ENCODE data around the gene SCD5.

SCD5 gene

DNA sequence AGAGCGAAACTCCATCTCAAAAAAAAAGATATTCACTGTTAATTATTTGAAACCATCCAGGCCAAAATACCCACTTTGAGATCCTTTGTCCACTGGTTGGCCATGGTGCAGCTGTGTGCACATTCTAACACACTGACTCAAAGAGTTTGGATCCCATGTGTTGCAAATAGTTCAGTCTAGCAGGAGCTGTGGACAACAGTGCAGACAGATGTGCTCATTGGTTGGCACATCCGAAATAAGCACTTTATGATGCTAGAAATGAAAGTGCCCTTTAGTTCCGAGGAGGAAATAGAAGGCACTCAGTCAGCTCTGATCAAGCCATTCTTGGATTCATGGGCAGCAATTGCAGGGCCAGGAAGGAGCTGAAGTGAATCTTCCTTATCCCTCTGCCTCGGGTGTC, 173.8 kb downstream of the SCD5 start:
- DNase-seq, result no peak

DNA sequence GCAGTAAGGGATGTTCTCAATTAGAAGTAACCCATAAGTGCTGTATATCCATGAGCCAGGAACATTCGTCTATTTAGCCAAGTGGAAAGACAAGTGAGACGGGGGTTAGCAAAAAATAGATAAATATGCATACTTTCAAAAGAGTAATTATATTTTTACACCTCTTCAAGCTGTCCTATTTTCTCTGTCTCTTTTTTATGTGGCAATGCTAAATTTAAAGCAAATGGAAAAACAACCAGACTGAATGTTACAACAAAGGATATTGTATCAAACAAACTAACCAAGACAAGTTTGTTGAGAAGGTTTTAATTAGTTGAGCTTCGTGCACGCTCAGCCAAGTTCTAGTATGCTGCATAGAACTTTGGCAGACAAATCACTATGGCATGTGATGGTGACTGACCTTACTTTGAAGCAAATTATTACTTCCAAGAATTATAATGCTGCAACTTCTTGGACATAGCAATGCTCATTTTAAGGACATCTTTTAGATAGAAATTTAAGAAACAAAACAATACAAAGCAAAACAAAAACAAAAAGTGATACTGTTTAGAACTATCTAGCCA, 175.4 kb downstream of the SCD5 start:
- DNase-seq, result no peak

DNA sequence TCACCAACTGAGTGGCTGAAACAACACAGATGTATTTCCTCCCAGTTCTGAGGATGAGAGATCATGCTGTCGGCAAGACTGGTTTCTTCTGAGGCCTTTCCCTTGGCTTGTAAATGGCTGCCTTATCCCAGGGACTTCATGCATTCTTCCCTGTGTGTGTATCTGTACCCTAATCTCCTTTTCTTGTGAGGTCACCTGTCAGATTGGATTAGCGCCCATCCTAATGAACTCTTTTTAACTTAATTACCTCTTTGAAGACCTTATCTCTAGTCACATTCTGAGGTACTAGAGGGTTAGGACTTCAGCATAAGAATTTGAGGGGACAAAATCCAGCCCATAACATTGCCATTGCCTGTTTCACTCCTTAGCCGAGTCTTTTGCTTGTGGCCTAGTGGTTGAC, 177.3 kb downstream of the SCD5 start:
- peak; percentile 54 for DNase-seq

DNA sequence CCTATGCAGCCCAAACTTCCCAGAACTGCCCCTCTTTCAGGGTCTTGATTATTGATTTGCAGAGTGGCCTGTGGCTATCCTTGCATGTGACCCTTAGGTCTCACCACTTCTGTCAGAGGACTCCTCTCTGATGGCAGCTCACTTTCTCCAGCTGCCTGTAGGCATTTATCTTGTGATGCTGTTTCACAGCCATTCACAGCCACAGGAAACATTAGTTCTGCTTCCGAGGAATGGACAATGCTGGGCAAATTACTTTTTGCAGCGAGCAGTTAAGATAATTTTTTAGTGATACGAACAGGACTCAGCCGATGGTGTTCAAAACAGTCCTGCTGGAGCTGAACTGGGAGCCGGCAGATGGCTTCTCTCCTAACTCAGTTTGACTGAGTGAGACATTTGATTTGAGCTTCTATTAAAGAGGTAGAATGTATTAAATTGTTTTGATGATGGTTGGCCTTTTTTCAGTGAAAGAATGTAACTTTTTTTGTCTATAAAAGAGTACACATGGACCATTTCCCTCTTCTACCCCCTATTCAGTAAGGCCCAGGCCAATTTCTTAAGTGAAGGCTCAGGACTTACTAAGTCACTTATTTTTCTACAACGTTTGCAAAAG, 178.4 kb downstream of the SCD5 start:
- DNase-seq, result peak; percentile 39

DNA sequence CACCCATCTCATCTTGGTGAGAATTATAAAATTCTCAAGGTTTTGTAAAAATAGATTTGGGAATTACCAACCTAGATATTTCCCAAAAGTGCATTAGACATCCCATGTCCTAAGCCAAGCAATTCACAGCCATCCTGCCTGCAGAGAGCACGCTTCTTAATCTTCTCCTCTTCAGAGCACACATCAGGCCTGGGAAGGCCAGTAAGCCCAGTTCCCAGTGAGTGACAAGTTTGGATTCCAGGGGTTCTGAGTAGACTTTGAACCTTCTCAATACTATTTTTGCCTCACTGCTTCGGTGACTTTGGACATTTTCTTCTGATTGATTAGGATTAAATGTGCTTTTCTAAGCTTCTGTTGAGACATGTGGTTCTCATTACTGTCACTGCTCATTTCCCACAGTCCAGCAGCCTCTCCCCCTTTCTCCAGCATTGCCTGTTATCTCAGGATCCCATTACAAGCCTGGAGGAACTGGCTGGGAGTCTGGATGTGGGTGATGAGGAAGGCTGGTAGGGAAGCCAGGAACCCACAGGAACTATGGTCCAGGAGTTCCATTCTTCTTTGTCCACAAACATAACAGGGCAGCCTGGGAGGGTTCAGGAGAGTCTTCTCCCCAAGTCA, 180.4 kb downstream of the SCD5 start:
- DNase-seq, result peak; percentile 36

DNA sequence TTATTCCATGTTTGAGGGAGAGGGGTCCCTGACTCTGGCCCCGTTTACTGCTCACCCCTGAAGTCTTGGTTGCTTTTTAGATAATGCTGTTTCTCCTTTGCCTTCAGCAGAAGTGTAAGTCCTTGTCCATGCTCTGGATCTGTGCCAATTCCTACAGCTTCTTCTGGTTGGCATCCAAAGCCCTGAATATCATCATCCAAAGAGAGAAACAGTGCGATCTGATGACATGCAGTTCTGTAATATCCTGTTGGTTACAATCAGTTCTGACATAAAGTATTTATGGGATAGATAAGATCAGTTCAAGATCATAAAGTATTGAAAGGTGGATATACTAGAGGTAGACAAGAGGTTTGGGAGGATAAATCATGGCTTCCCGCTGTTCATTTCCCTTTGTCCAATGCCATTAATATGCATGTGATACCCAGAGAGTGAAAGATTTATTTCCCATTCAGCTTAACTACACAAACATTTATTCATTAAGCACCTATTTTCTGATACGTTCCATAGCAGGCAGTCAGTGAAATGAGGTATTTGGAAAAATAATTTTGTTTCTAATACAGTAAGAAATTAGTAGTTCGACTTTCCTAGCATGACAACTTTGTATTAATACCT, 183.7 kb downstream of the SCD5 start:
- DNase-seq, result no peak

DNA sequence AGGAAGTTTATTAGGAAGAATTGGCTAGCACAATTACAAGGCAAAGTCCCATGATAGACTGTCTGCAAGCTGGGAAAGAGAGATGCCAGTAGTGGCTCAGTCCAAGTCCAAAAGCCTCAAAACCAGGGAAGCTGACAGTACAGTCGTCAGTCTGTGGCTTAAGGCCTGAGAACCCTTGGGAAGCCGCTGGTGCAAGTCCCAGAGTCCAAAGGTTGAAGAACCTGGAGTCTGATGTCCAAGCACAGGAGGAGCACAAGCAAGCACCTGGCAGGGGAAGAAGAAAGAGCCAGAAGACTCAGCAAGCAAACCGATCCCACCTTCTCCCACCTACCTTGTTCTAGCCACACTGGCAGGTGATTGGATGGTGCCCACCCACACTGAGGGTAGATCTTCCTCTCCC, 185.5 kb downstream of the SCD5 start:
- no peak for DNase-seq

DNA sequence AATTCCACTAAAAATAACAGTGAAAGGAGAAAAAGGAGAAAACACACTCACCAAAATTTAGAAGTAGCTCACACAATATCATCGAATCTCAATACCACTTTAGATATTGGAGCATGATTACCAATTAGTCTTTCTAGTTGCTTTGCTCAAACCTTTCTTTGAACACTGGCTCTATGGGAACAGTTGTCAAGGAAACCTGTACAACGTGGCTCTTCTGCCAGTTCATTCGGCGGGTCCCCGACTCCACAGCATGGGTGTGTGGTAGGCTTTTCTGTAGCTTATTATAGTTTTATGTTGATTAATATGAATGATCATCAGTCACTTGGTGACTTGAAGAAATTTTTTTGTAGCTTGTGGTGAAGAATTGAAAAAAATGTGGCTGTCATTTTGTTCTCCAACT, 186.6 kb downstream of the SCD5 start:
- no peak for DNase-seq

DNA sequence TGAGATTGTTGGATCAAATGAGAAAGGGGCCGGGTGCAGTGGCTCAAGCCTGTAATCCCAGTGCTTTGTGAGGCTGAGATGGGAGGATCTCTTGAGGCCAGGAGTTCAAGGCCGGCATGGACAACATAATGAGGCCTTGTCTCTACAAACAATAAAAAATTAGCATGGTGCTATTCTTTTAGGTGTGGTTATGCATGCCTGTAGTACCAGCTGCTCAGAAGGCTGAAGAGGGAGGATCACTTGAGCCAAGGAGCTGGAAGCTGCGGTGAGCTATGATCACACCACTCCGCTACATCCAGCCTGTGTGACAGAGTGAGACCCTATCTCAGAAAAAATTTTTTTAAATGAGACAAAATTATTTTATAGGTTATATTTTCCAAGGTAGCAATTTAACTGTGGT, 187.1 kb downstream of the SCD5 start:
- no peak for DNase-seq

DNA sequence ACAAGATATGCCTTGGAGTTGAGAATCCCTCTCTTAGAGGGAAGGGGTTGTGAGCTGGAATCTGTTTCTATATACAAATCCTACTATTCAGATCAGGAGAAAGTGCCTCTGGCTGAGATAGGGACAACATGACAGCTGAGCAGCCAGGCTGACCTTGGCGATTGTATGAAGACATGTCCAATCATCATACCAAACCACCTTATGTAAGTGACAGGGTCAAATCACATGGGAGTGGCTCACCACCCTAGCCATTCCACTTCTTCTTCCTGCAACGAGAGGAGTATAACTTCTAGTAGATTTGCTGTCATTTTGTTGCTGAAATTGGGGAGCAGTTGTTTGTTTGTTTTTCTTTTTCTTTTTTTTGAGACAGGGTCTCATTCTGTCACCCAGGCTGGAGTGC, 188.6 kb downstream of the SCD5 start:
- no peak for DNase-seq

DNA sequence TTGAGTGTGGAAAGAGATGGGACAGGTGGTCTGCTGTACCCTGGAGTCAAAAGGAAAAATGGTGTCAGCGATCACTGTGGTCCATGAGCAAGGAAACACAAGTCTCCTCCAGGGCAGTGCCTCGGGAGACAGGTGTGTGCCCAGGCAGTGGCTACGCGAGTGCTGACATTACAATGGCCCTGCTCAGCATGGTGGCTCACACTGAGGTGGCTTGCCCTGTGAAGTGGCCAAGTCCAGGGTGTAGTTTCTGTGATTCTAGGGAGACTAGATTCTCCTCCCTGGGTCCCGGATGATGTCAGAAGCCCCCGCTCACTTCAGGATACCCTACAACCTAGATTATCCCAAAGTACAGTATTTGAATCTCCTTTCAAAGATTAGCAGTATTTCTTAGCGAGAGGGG, 192.0 kb downstream of the SCD5 start:
- no peak for DNase-seq

DNA sequence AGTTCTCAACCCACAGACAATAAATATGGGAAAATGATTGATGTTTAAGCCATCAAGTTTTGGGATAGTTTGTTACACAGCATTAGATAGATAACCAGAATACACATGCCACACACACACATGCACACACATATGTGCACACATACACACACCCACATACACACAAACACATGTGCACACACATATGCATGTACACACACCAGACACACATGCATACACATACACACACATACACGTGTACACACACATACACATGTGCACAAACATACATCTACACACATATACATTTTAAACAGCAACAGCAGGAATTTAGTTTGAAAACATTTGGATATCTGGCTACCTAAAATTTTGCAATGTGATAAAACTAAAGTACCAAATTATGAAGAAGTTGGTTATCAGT, 194.1 kb downstream of the SCD5 start:
- DNase-seq, result no peak

DNA sequence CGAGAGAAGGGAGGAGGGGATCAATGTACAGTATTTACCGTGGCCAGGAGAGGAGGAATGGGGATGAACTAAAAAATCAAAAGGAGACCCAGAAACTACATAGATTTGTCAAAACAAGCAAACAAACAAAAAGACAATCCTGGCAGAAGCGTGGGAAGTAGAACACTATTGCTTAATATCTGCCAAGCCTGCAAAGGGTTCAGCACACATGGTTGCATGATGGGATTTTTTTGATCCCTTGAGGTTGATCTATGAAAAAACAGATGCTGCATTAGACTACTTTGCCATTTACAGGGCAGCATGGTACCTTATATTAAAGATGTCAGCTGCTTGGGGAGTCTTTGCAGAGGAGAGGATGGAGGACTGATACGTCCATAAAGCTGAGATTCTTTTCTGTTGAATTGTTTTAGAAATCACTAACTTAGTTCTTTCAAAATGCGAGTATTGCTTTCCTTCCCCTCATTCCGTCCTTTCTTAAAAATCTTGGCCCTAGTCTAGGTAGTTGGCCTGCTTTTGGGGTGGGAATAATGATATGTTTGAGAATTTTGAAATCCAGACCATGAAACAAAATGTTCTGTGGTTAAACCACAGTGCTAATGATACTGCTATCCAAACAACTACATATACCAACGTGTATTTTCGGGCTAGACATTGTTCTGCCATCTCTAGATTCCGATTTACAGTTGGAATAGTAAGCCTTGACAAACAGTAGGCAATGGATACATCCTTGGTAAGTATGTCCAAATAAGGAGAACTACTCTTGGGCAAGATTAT, 197.2 kb downstream of the SCD5 start:
- DNase-seq, result no peak

DNA sequence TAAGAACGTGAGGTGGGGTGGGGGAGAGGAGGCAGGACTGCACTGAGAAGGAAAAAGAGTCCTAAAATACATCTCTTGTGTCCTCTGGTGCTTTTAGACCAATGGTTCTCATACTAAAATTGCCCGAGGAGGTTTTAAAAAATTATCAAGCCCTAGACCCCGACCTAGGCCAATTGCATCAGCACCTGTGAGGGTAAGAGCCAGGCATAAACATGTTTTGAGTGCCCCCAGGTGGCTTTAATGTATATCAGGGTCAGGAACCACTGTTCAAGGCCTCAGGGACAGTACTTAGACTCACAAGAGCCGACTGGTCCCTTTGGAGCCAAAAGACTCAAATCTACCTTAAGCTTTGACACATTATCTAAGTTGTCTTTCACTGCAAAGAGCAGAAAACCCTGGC, 199.3 kb downstream of the SCD5 start:
- DNase-seq, result no peak

DNA sequence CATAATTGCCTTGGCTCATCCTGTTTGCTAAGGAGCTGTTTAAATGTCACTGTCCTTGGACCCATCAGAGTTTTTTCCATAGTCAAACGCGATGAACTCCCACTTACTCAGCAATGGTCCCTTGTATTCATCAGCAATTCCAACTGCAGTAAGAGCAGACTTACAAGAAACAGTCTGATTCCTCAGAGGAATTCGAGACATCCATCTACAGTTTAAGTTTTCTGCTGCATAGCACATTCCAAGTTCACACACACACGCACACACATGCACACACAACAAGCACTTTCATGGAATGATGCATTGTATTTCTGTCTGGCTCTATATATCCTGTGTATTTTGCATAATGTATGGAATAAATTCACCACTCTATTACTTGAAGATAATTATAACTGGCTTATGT, 204.1 kb downstream of the SCD5 start:
- DNase-seq, result no peak

DNA sequence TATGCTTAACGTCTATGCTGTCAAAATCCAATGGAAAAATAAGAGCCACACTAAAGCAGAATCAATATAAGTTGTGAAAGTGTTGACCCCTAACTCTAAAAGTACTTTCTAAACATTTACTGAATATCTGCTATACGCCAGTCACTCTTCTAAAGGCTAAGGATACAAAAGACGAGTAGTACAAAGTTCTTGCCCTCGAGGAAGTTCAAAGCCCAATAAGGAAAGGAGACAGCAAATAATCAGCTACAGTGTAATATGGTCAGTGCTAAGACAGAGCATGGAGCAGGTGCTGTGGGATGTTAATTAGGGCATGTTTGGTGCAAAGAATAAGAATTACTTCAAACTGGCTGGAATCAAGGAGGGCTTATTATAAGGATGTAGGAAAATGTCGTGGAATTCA, 205.2 kb downstream of the SCD5 start:
- DNase-seq, result no peak

DNA sequence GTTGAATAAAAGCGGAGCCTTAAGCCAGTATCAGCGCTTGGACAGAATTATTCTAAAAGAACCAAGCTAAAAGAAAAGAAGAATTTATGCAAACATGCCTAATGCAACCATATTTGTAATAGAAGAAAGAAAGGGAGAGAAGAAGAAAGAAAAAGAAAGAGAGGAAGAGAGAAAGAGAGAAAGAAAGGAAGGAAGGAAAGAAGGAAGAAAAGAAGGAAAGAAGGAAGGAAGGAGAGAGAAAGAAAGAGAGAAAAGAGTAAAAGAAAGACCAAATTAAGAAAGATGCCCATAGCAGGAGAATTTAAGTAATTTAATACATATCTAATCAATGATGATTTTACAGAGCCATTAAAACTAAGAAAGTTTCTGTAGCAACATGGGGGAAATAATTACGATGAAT, 206.0 kb downstream of the SCD5 start:
- no peak for DNase-seq

DNA sequence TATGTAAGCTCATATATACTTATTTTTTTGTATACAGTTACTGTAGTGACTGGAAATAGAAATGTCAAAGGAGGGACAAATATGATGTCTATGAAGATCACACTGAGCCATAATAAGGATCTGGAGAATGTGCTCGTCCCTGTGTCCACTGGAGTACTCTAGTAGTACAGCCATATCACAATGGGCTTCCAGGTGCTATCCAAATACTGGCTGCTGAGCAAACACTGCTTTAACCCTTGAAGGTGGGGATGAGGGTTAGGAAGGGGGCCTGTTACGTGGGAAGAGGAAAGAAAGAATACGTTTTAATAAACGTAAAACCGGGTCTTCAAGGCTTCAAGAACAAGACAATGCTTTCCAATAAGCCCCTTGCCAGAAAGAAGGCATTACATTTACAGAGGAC, 207.0 kb downstream of the SCD5 start:
- DNase-seq, result no peak

DNA sequence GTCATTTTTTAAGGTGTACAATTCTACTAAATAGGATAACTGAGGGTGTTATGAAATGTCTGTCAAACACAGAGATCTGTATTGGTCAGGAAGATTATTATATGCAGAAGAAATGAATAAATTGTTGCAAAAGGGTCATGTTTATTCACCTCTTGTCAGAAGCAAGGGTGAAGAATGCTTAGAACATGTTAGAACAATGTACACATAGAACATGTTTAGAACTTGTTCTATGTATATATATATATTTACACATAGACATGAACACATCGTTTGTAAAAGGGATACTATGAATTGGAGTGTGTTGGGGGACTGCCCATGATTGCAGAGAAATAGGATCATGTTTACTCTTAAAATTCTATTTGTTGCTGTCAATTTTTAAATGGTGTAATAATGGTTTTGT, 208.8 kb downstream of the SCD5 start:
- no peak for DNase-seq

DNA sequence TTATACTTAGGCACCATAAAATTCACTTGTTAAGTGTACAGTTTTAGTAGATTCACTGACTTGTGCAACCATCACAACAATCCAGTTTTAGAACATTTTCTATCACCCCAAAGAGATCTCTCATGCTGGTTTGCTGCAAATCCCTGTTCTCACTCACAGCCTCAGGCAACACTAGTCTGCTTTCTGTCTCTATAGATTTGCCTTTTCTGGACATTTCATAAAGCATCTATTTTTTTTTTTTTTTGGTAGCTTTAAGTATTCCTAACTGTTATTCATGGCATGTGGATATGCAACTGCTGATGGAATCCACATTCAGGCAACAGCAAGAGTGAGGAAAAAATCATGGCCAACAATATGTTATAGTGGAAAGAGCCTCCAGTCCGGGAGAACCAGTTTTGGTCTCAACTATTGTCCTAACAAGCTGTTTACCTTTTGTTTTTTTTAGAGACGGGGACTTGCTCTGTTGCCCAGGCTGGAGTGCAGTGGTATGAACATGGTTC, 209.8 kb downstream of the SCD5 start:
- DNase-seq, result no peak

DNA sequence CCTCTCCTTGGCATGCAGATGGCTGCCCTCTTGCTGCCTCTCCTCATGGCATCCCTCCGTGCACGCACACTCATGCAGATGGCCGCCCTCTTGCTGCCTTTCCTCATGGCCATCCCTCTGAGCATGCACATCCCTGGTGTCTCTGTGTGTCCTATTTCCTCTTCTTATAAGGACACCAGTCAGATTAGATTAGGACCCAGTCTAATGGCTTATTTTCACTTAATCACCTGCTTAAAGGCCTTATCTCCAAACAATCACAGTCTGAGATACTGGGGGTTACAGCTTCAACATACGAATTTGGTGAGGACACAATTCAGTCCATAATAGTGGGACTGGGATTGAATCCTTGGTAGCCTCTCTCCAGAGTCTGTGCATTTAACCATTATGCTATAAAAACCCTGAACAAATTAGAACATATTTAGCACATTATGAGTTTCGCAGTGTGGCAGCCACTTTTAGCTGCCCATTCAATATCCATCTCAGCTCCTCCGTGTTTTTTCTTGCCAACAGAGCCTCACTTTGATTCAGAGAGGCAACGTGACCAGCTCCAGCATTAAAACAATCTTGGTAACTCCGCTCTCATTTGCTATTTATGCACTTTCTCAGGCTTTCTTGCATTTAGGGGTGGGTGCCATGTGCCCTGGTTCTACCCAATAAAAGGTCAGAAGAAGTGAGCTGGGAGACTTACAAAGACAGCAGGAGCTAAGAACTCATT, 210.6 kb downstream of the SCD5 start:
- no peak for DNase-seq

DNA sequence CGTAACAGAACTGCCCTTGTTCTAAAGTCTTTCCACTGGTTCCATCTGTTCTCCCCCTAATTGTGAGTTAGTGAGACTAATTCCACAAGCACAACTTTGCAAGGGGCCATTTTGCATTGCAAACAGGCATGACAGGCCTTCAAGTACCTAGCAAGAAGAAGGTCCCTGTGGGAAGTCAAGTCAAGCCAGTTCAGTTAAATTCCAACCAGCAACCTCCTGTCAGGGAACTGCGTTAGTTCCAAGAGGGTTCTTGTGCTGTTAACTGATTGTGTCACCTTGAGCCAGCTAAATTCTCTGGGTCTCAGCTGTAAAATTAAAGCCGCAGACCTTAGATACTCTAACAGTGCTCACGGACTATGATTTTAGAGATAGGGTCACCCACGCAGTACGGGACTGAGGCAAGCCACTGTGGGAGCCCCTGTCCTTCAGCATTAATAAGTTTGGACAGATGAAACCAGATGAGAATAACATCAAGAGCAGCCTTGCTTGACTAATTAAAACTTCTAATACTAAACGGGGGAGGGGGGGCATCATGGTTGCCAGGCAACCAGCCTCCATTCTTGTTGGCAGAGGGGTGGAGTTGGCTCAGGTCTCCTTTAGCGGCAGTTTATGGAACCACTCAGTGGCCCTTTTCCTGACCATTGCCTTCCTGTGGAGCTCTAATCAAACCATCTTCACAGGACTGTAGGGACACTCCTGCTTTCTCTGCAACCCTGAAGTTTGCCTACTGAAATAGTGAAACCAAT, 212.7 kb downstream of the SCD5 start:
- peak; percentile 61 for DNase-seq
